NCI-H2081 (cell line): Measurements from ENCODE around the gene PCIF1.
A peak's percentile ranks its signal among the peaks of the same experiment; 100 is the strongest.
"Not testable (repeated sequence)": the region's sequence is repeated elsewhere in the genome, so short reads cannot be mapped to it uniquely, and the experiment has no call there.

Source experiments
- DNase-seq, 2 experiments: peaks; one replicate each; lab custom pipeline; 2025; lab: John Stamatoyannopoulos, UW

Gene PCIF1

GRCh38 chr20:45934586-45935415 is at the start of gene PCIF1:
TSS of gene PCIF1 (plus strand) at chr20:45934683. CDS start at chr20:45939000, 4,317 bp downstream.
- peak; percentile 96 to 97 for DNase-seq

GRCh38 chr20:45886590-45887345 is 47.7 kb upstream of the PCIF1 start:
- no peak for DNase-seq

GRCh38 chr20:45887346-45887715 is 47.2 kb upstream of the PCIF1 start, which contains the start of gene SPATA25:
TSS of gene SPATA25 (minus strand) at chr20:45887622. CDS start at chr20:45887590, 32 bp downstream.
- DNase-seq = no peak

GRCh38 chr20:45888681-45889080 is 45.8 kb upstream of the PCIF1 start:
- DNase-seq = no peak

- DNase-seq = peak; percentile 35 to 44
These were observed 44.2 kb upstream of the PCIF1 start for GRCh38 chr20:45890077-45890984.

- peak; percentile 78 to 86 for DNase-seq
These were observed 43.2 kb upstream of the PCIF1 start, which contains the start of the genes CTSA and NEURL2 for GRCh38 chr20:45890985-45891983. TSS of gene CTSA (plus strand) at chr20:45891335. CDS start at chr20:45891569, 234 bp downstream. TSS of gene NEURL2 (minus strand) at chr20:45891208. CDS start at chr20:45890991, 217 bp downstream.

- DNase-seq = no peak
These were observed 42.2 kb upstream of the PCIF1 start for GRCh38 chr20:45892049-45892825.

GRCh38 chr20:45892828-45893500 is 41.5 kb upstream of the PCIF1 start:
- no peak for DNase-seq

- no peak for DNase-seq
These were observed 40.7 kb upstream of the PCIF1 start for GRCh38 chr20:45893831-45894230.

- DNase-seq = no peak
These were observed 39.7 kb upstream of the PCIF1 start for GRCh38 chr20:45894797-45895196.

- no peak for DNase-seq
These were observed 37.8 kb upstream of the PCIF1 start for GRCh38 chr20:45896641-45897161.

- no peak for DNase-seq
These were observed 37.2 kb upstream of the PCIF1 start for GRCh38 chr20:45897289-45897688.

GRCh38 chr20:45897692-45898091 is 36.8 kb upstream of the PCIF1 start:
- DNase-seq = no peak

GRCh38 chr20:45898285-45898684 is 36.2 kb upstream of the PCIF1 start:
- no peak for DNase-seq

GRCh38 chr20:45899046-45899835 is 35.2 kb upstream of the PCIF1 start:
- no peak for DNase-seq

GRCh38 chr20:45901332-45901731 is 33.2 kb upstream of the PCIF1 start:
- DNase-seq = not testable (repeated sequence)

- DNase-seq = no peak
These were observed 32.2 kb upstream of the PCIF1 start for GRCh38 chr20:45902199-45902701.
